Mammary epithelial cell (primary cell): ENCODE measurements around the gene ZNF79.

Experiments used
- CTCF ChIP-seq, 2 donors: IDR thresholded peaks in 1 of 2; conservative IDR thresholded peaks in 1 of 2; 2 replicates each; pipeline ENCODE4 v1.5.1; 2011 to 2012; ENCODE audit warnings: inconsistent platforms in 2 of 2, low read length in 2 of 2, mild to moderate bottlenecking in 2 of 2, control low read depth in 1 of 2, low read depth in 1 of 2; ENCODE audit not compliant: insufficient read depth in 1 of 2; ENCODE audit errors: extremely low read depth in 1 of 2
- EZH2 ChIP-seq: IDR thresholded peaks from 2 replicates; pipeline ENCODE4 v1.6.1; 2012; ENCODE audit warnings: low read length, inconsistent platforms, borderline replicate concordance

DNA sequence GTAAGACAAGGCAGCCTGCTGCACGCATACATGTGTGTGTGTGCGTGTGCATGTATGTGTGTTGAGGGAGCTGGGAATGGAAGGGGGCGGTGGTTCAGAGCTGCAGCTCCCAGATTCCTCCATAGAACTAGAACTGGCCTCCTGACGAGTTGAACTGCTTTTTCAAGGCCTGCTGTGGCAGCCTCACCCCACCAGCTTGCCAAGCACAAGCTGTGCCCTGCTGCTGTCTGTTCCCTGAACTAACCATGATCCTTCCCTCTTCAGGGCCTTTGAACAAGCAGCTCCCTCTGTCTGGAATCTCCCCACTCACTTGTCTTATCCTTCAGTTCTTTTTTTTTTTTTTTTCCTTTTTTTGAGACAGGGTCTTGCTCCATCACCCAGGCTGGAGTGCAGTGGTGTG lies 49.8 kb downstream of the ZNF79 start:
- TF ChIP-seq CTCF (conservative IDR thresholded peaks at IDR 0.05 in 1 of 2, IDR thresholded peaks at IDR 0.05 in 1 of 2; ENCODE audit: extremely low read depth in 1 of 2, insufficient read depth in 1 of 2, low read depth in 1 of 2, low read length in 2 of 2) (no peak), EZH2 (no peak)
